Lung (tissue), 12 donors: ENCODE data around the gene AASDH. TPM values are rescaled to one million over a fixed set of nuclear protein-coding genes. Genes with fewer than 3 reads are reported as not detected.

ENCODE experiments used
- ATAC-seq: fragments of 200-7000 bp; cut with Tn5 transposase; one replicate; pipeline ENCODE4 v1.9.1; 2020; ENCODE audit warnings: moderate number of reproducible peaks; ENCODE audit not compliant: insufficient read depth, low FRiP score
- DNase-seq, 3 donors: peaks; one replicate each; pipeline ENCODE4 v3.0.0-alpha.2; 2013 to 2017
- H3K27ac ChIP-seq, 2 donors: one replicate each; pipeline ENCODE4 v1.5.1; 2013; ENCODE audit warnings: mild to moderate bottlenecking in 2 of 2, moderate library complexity in 2 of 2, control low read depth in 1 of 2, inconsistent platforms in 1 of 2, low read depth in 1 of 2, low read length in 1 of 2
- H3K27me3 ChIP-seq, 3 donors: one replicate each; pipeline ENCODE4 v1.5.1; 2013; ENCODE audit warnings: low read length in 2 of 3; ENCODE audit not compliant: control insufficient read depth in 3 of 3, insufficient read depth in 3 of 3
- H3K36me3 ChIP-seq, 4 donors: one replicate each; pipeline ENCODE4 v1.5.1; 2013; ENCODE audit warnings: low read length in 4 of 4, mild to moderate bottlenecking in 1 of 4, moderate library complexity in 1 of 4; ENCODE audit not compliant: control insufficient read depth in 4 of 4, insufficient read depth in 4 of 4
- H3K4me1 ChIP-seq, 5 donors: one replicate each; pipeline ENCODE4 v1.5.1; 2013; ENCODE audit warnings: low read length in 5 of 5, mild to moderate bottlenecking in 2 of 5, moderate library complexity in 1 of 5; ENCODE audit not compliant: control insufficient read depth in 5 of 5, insufficient read depth in 5 of 5
- H3K4me3 ChIP-seq: one replicate; pipeline ENCODE4 v1.5.1; 2013; ENCODE audit warnings: mild to moderate bottlenecking, control low read depth, moderate library complexity
- H3K9ac ChIP-seq, 2 donors: one replicate each; pipeline ENCODE4 v1.5.1; 2013; ENCODE audit warnings: low read length in 2 of 2, control low read depth in 1 of 2; ENCODE audit not compliant: insufficient read depth in 1 of 2
- H3K9me3 ChIP-seq, 4 donors: one replicate each; pipeline ENCODE4 v1.5.1; 2013; ENCODE audit warnings: low read length in 3 of 4, mild to moderate bottlenecking in 1 of 4, moderate library complexity in 1 of 4; ENCODE audit not compliant: control insufficient read depth in 4 of 4, insufficient read depth in 3 of 4
- WGBS, 2 donors: extraction: QIAGEN DNeasy Blood & Tissue Kit; methylation state at CpG; one replicate each; pipeline ENCODE4 v1.1.7; 2013; 5-methylcytosine and 5-hydroxymethylcytosine counted together
- polyA plus RNA-seq, 2 donors: library from polyadenylated mRNA; stranded (reverse); fragments of 200-250 nt; gene quantifications; one replicate each; pipeline ENCODE4 v1.2.1, GENCODE V29; 2013
- total RNA-seq, 2 donors: library from RNA; depleted of rRNA in 1 of 2; stranded (reverse); fragments of >200 nt in 1 of 2; gene quantifications; one replicate each; pipeline ENCODE4 v1.2.1, GENCODE V29; 2014 to 2021
- TF ChIP-seq, protein P1 (sequence below): IDR thresholded peaks from 2 replicates; pipeline ENCODE4 v1.5.1; 2012; ENCODE audit warnings: mild to moderate bottlenecking; ENCODE audit errors: control extremely low read depth, extremely low read depth
- donor health status: control.
- donor health status: control.
- donor health status: Bipolar disorder and iron deficiency.
- donor health status: healthy.
- donor health status: DM: yes; HTN: yes; CAD: no.

The AASDH gene
- total and polyA plus RNA-seq, 4 donors, result 2.4 to 23.4 (median 7.2) TPM

DNA sequence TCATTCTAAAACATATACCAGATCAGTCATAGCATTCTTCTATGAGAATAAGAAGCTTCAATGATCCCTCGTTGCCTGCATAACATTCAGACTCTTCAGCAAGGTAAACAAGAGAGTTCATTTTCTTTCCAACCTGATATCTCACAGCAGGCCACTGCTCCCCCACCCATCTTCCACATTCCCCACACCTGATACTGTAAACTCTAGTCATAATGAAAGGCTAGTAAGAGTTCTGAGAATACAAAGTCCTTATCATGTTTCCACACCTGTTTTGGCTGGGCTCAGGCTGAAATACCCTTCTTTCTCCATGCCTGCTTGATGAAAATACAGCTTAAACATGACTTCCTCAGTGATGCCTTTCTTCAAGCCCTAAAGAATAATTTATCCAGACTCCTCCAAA, 2.3 kb upstream of the AASDH start:
- DNase-seq (no peak), ATAC-seq (no peak)
- Histone ChIP-seq H3K27me3 (no peaks in the 10 kb centered on the region), H3K9me3 (no peaks in the 10 kb centered on the region), H3K4me3 (no peak overlapping the region), H3K36me3 (peaks cover 0 to 2% (median 0%) of the 10 kb centered on the region in 4 donors), H3K9ac (no peak overlapping the region), H3K27ac (no peak overlapping the region), H3K4me1 (peaks cover 0 to 12% (median 1%) of the 10 kb centered on the region in 5 donors)
- TF ChIP-seq, protein P1, sequence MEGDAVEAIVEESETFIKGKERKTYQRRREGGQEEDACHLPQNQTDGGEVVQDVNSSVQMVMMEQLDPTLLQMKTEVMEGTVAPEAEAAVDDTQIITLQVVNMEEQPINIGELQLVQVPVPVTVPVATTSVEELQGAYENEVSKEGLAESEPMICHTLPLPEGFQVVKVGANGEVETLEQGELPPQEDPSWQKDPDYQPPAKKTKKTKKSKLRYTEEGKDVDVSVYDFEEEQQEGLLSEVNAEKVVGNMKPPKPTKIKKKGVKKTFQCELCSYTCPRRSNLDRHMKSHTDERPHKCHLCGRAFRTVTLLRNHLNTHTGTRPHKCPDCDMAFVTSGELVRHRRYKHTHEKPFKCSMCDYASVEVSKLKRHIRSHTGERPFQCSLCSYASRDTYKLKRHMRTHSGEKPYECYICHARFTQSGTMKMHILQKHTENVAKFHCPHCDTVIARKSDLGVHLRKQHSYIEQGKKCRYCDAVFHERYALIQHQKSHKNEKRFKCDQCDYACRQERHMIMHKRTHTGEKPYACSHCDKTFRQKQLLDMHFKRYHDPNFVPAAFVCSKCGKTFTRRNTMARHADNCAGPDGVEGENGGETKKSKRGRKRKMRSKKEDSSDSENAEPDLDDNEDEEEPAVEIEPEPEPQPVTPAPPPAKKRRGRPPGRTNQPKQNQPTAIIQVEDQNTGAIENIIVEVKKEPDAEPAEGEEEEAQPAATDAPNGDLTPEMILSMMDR, result no peak
- WGBS, 2 donors, result 56 to 62% methylated on average over 1 of the region's 1 CpG

DNA sequence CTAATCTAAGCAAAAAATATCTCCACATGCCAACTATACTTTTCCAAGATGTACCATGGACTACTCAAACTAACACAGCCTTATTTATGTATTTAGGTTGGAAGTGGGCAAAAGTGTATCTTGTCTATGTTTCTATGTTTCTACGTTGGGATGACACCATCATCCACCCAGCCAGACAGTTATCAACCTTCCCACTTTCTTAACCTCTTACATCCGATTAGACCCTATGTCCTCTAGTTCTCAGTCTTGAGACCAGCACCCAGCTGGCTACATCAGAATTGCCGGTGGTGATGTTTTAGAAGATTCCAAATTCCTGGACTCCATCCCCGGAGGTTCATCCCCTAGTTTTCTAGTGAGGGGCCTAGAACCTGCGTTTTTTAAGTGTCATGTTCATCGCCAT, 1.0 kb upstream of the AASDH start:
- Histone ChIP-seq H3K36me3 (peaks cover 0 to 2% (median 0%) of the 10 kb centered on the region in 4 donors), H3K9ac (peak overlapping the region; percentile 58 to 94), H3K4me1 (peaks cover 0 to 12% (median 1%) of the 10 kb centered on the region in 5 donors), H3K27me3 (no peaks in the 10 kb centered on the region), H3K9me3 (no peaks in the 10 kb centered on the region), H3K27ac (peak overlapping the region in 1 of 2 donors; percentile 90), H3K4me3 (peak overlapping the region; percentile 69)
- 32 to 41% methylated on average over 6 of the region's 6 CpGs for WGBS, 2 donors
- DNase-seq (peak in 2 of 3 donors; percentile 14 to 39), ATAC-seq (no peak)
- TF ChIP-seq, protein P1, result no peak

DNA sequence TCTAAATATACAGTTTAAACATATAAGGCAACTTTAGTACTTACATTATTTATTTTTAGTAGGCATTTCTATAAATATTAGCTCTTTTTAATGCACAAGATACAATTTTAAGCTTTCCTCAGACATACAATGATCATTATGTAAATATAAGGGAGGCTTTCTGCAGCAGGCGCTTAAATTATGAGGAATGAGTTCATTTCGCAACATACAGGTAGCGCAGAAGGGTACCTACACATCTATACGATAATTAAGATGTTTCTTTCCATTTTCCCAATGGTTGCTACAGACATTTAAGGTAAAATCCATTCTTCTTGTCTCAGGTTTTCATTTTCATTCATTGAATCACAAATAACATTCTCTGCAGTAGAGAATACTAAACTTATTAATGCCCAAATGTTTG, 1.2 kb downstream of the AASDH start:
- H3K27ac ChIP-seq, result no peak overlapping the region
- TF ChIP-seq, protein P1, result no peak
- DNase-seq (peak in 1 of 3 donors; percentile 16), ATAC-seq (no peak)
- 95 to 96% methylated on average over 4 of the region's 4 CpGs for WGBS, 2 donors
- no peak overlapping the region for H3K9ac ChIP-seq
- peaks cover 0 to 12% (median 1%) of the 10 kb centered on the region in 5 donors for H3K4me1 ChIP-seq
- no peak overlapping the region for H3K4me3 ChIP-seq
- H3K36me3 ChIP-seq, result peaks cover 0 to 7% (median 0%) of the 10 kb centered on the region in 4 donors
- no peaks in the 10 kb centered on the region for H3K27me3 ChIP-seq
- no peaks in the 10 kb centered on the region for H3K9me3 ChIP-seq

DNA sequence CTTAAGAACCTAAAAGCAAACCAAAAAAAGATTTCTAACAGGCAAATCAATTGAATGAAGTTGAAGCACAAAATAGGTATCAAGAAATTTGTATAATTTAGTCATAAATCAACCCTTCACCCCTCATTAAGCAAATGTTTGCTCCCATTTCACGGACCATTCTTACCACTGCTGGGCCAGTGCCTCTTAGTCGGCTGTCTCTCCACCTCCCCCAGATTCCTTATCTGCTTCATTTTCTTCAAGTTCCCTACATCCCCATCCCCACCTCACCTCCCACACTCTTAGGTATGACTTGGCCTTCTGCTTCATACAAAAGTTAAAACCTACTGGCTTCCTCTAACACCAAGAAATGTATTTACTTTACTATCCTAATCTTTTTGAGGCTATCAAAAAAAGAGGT, 11.8 kb downstream of the AASDH start:
- Histone ChIP-seq H3K9ac (no peak overlapping the region), H3K27me3 (no peaks in the 10 kb centered on the region), H3K36me3 (peaks cover 0 to 8% (median 0%) of the 10 kb centered on the region in 4 donors), H3K4me3 (no peak overlapping the region), H3K27ac (no peak overlapping the region), H3K9me3 (no peaks in the 10 kb centered on the region), H3K4me1 (peaks cover 0 to 5% (median 0%) of the 10 kb centered on the region in 5 donors)
- WGBS, 2 donors, result 81 to 87% methylated on average over 2 of the region's 2 CpGs
- no peak for DNase-seq
- no peak for ATAC-seq
- TF ChIP-seq, protein P1, result no peak
